Stimulated activated CD8-positive, alpha-beta memory T cell treated with anti-CD3 and anti-CD28 coated beads, Interleukin-4, amount 100 ng/mL, for 1 hour (primary cell): ENCODE results near the gene KCNK15.
"Not testable (repeated sequence)": the region's sequence is repeated elsewhere in the genome, so short reads cannot be mapped to it uniquely, and the experiment has no call there.

Experiments
- DNase-seq, 2 donors: peaks; one replicate each; pipeline ENCODE4 v3.0.0-alpha.2; 2020; ENCODE audit warnings: low read depth in 2 of 2, low spot score in 1 of 2

Gene KCNK15

DNA sequence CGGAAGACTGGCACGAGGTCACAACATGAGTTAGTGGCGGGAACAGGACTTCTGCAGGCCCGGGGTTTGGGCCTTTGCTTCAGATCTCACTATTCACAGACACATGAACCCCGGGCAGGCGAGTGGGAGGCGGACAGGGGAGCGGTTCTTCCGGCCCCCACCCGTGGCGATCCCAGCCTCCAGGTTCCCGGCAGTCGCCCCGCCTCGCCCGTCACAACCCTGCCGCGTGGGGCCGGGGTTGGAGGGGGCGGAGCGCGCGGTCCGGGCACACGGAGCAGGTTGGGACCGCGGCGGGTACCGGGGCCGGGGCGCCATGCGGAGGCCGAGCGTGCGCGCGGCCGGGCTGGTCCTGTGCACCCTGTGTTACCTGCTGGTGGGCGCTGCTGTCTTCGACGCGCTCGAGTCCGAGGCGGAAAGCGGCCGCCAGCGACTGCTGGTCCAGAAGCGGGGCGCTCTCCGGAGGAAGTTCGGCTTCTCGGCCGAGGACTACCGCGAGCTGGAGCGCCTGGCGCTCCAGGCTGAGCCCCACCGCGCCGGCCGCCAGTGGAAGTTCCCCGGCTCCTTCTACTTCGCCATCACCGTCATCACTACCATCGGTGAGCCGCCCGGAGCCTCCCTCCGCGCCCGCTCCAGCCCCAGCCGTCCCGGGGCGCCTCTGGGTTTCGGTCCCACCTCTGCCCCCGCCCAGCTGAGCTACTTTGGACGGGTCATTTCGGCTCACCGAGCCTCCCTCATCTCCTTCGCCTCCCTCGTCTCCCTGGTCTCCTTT lies at the start of gene KCNK15:
KCNK15 (plus strand) TSS at position 268 of the 769 bp plus-strand sequence; CDS start at position 314, 46 bp downstream.
- no peak for DNase-seq

GRCh38 chr20:44696315-44696714 lies 49.4 kb upstream of the KCNK15 start:
- DNase-seq = no peak

DNA sequence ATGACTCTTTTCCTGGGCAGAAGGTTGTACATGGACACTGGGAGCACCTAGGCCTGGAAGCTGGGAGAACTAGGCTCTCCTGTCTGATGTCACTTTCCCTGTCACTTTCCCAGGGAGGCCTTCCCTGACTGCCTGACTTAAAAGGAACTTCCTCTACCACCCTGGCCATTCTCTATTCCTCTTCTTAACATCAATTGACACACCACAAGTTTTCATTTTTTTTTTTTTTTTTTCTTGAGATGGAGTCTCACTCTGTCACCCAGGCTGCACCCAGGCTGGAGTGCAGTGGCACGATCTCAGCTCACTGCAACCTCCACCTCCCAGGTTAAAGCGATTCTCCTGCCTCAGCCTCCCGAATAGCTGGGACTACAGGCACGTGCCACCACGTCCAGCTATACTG lies 48.6 kb upstream of the KCNK15 start:
- DNase-seq = not testable (repeated sequence)

DNA sequence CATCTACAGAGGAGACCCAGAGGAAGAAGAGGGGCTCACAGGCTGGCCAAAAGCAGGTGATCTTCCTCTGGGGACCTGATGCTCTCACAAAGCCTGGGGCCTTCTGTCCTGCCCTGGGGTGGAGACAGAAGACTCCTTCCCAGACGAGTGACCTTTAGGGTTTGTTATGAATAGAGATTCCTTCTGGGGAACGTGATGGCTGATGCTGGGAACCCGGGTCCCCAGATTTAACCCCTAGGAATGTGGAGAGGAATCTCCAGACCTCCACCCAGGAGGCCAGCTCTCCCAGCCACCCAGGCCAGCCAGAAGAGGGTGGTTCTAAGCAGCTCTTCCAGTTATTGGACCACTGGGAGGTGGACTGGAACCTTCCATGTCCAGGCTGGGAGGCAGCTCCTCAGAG lies 47.3 kb upstream of the KCNK15 start:
- DNase-seq = no peak

DNA sequence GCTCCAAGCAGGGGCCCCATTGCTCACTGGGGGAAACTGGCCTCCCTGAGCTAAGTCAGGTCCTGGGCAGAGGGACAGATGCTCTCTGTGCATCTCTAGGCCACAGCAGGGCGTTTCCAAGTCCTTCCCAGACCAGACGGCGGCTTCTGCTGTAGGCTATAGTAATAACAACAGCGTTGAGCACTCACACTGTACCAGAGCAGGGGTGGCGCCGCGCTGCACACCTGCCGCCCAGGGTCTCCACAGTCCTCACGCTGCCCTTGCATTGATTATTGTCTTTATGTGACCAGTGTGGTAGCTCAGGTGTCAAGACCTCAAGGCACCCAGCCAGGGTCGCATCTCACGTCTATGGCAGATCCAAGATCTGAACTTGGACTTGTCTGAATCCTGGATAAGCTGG lies 45.4 kb upstream of the KCNK15 start:
- no peak for DNase-seq

GRCh38 chr20:44701118-44701857 lies 44.4 kb upstream of the KCNK15 start:
- no peak for DNase-seq

DNA sequence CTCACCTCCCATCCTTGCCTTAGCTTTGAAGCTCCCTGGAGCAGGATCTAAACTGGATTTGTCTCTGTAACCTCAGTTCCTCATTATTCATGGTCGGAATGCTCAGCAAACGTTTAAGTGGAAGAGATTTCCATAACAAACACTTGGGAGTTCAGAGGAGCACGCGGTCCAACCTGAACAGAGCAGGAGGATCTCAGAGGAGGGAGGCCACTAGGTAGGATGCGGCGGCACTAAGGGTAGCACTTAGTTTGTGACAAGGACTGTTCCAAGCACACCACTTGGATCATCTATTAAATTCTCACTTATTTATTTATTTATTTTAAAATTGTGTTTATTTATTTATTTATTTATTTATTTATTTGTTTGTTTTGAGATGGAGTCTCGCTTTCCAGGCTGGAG lies 43.8 kb upstream of the KCNK15 start:
- no peak for DNase-seq

DNA sequence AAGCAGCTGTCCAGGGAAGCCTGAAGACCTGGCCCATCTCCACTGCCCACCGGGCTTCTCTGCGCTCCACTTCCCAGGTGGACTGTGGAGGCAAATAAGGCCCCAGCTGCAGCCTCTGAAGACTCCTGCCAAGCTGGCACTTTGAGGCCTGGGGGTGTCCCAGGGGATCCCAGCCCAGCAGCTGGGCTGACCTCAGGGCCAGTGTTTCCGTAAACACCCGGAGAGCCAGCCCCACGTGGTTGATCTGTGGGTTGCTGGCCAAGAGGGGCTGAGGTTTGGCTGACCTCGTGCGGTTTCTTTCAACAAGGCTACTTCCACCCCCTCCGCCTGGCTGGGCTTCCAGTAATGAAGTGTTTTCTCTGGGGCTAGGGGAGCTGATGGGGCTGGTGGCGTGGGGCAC lies 42.9 kb upstream of the KCNK15 start:
- no peak for DNase-seq

GRCh38 chr20:44703183-44703925 lies 42.3 kb upstream of the KCNK15 start:
- no peak for DNase-seq

DNA sequence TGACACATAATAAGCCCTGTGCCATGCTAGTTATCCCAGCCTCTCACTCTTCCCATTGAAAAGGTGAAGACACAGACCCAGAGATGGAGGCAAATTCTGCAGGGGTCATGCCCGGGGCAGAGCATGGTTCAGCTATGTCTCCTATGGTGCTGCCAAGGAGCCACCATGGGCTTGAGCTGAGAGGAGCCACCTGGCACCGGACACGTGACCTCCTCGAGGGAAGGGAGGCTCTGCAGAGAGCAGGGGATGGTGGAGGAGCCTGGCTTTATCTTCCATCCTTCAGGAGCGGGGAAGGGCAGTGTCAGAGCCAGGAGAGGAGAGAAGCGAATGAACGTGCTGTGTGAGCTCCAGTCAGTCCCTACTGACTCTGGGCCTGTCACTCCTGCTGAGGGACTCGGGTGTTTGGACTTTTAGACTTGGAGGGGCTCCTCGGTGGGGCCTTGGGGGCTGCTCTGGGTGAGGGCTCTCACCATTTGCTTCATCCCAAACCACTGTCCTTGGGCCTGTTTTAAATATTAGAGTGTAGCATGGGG lies 41.6 kb upstream of the KCNK15 start:
- DNase-seq = no peak

DNA sequence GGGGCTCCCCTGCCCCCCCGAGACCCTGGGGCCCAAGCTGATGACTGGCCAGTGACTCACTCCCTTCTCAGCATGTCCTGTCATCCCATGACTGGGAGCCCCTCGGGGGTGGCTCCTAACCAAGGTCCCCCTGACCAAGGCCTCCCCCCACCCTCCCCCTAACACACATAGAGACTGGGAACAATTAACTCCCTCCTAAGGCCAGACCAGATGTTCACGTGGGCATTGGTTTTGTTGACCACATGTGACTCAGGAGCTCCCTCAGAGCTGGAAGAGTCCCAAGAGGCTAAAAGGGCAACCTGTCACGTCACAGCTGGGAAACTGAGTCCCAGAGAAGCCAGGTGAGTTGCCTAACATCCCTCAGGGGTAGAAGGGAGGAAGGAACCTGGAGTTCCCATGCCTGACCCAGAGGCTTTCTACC lies 41.1 kb upstream of the KCNK15 start:
- DNase-seq = no peak

GRCh38 chr20:44705364-44706094 lies 40.1 kb upstream of the KCNK15 start:
- no peak for DNase-seq

- no peak for DNase-seq
Measured at GRCh38 chr20:44706301-44707017, 39.2 kb upstream of the KCNK15 start.

DNA sequence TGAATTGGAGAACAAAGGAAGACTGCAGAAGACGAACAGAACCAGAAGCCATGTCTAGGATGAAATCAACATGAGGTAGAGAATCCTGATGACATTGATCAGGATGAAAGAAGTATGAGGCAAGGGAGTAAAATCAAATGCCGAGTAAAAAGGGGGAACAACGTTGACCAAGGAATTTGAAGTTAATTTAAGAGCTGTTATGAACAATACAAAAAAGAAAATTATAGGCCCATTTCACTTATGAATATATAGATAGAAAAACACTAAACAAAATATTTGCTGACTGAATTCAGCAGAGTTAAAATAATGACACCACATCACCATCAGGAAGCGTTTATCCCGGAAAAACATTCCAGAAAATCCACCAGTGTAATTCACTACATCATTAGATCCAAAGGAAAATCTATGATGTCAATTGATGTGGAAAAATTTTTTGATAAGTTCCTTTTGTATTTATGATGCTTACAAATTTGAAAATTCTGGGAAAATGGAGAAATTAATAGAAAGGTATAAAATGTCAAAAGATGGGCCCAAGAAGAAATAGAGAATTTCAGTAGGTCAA lies 38.6 kb upstream of the KCNK15 start:
- no peak for DNase-seq

GRCh38 chr20:44709380-44709779 lies 36.3 kb upstream of the KCNK15 start:
- DNase-seq = no peak

- no peak for DNase-seq
Measured at GRCh38 chr20:44709797-44710196, 35.9 kb upstream of the KCNK15 start.

- DNase-seq = no peak
Measured at GRCh38 chr20:44711237-44711636, 34.4 kb upstream of the KCNK15 start.

DNA sequence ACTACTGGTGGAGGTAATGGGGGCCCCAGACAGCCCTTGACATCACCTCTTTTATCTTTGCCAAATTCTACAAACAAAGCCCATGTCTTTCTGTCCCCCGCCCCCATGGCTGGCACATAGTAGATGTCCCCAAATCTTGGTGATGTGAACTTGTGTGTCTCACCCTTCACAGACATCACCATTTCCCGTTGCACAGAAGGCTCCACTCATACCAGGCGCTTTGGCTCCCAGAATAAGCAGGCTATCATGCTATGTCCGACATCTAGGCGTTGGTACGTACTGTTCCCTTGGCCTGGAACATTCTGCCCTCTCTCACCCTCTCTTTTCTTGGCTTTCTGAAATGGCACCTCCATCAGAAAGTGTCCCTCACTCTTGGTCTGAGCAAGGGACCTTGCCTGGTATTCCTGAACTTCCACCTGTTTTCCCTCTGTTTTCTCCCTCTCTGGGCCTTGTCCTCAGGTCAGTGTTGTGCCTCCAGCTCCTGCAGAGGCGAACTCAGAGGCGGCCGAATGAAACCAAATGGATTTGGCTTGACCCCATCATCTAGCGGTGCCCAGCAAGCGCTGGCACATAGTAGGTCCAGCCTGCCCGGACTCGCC lies 31.5 kb upstream of the KCNK15 start:
- DNase-seq = no peak

DNA sequence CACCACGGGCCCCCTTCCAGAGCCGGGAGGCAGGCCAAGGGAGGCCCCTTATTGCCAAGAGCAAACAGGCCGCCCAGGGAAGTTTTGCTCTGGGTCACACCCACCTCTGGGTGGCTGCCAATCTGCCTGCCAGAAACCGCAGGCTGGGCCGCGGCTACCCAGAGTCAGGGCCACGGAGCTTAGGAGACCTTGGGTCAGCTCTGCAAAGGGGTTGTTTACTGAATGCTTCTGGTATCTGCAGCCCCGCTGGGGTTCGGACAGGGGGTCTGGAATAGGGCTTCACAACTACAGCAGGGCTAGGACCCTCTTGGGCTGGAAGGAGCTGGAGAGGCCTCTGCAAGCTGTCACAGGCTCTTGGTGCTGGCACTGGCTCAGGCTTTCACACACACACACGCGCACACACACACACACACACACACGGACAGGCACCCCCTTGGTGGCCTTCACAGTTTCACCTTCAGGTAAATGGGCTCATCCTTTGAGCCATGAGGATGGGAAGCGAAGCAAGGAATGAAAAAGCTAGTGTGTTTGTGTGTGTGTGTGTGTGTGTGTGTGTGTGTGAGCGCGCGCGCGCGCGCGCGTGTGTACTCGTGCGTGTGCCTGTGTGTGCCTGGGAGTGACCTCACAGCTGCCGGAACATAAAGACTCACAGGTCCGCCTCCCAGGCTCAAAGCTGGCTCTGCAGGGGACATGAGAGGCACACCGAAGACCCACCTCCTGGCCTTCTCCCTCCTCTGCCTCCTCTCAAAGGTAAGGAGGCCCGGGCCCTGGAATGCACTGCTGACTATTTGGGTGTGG lies 30.8 kb upstream of the KCNK15 start, which contains the start of gene CCN5:
CCN5 (plus strand) TSS at position 669 of the 798 bp plus-strand sequence; CDS start at position 691, 22 bp downstream.
- DNase-seq = no peak
